H9 (cell line): ENCODE results near the gene GOLGA8S. TPM values are rescaled to one million over a fixed set of nuclear protein-coding genes. Genes with fewer than 3 reads are reported as not detected.
"Not testable (repeated sequence)": the region's sequence is repeated elsewhere in the genome, so short reads cannot be mapped to it uniquely, and the experiment has no call there.

Experiments
- DNase-seq: peaks from one replicate; pipeline ENCODE4 v3.0.0-alpha.2; 2017
- H2AFZ ChIP-seq: one replicate; pipeline ENCODE4 v1.6.1; 2013; ENCODE audit warnings: mild to moderate bottlenecking, low read length, control low read depth, moderate library complexity
- H2AK5ac ChIP-seq: 2 replicates; pipeline ENCODE4 v1.6.1; 2013; ENCODE audit warnings: low read length, control low read depth, mixed read lengths; ENCODE audit not compliant: insufficient read length
- H2BK120ac ChIP-seq: one replicate; pipeline ENCODE4 v1.6.1; 2013; ENCODE audit warnings: low read depth, mild to moderate bottlenecking, low read length, control low read depth, inconsistent platforms; ENCODE audit not compliant: poor library complexity, severe bottlenecking
- H2BK12ac ChIP-seq: 2 replicates; pipeline ENCODE4 v1.6.1; 2013; ENCODE audit warnings: low read length, control low read depth, mixed read lengths, low read depth; ENCODE audit not compliant: insufficient read length
- H2BK15ac ChIP-seq: 2 replicates; pipeline ENCODE4 v1.6.1; 2013; ENCODE audit warnings: low read depth, low read length, control low read depth
- H2BK20ac ChIP-seq: one replicate; pipeline ENCODE4 v1.6.1; 2013; ENCODE audit warnings: low read depth, mild to moderate bottlenecking, low read length, control low read depth, inconsistent platforms; ENCODE audit not compliant: poor library complexity, severe bottlenecking
- H2BK5ac ChIP-seq: 2 replicates; pipeline ENCODE4 v1.6.1; 2013; ENCODE audit warnings: low read length, control low read depth, mixed read lengths; ENCODE audit not compliant: insufficient read length
- H3K14ac ChIP-seq: 2 replicates; pipeline ENCODE4 v1.6.1; 2013; ENCODE audit warnings: low read length, control low read depth; ENCODE audit not compliant: insufficient read depth
- H3K18ac ChIP-seq: 2 replicates; pipeline ENCODE4 v1.6.1; 2013; ENCODE audit warnings: low read depth, mild to moderate bottlenecking, mixed read lengths, low read length, control low read depth; ENCODE audit not compliant: insufficient read length
- H3K23ac ChIP-seq: 2 replicates; pipeline ENCODE4 v1.6.1; 2013; ENCODE audit warnings: low read length, control low read depth, mixed read lengths, low read depth; ENCODE audit not compliant: insufficient read length
- H3K23me2 ChIP-seq: 2 replicates; pipeline ENCODE4 v1.6.1; 2013; ENCODE audit warnings: low read depth, mild to moderate bottlenecking, mixed read lengths, low read length, control low read depth; ENCODE audit not compliant: insufficient read length, poor library complexity, severe bottlenecking
- H3K27ac ChIP-seq: 2 replicates; pipeline ENCODE4 v1.5.1; 2013; ENCODE audit warnings: low read length, control low read depth, mixed read lengths, low read depth; ENCODE audit not compliant: insufficient read length
- H3K27me3 ChIP-seq: 2 replicates; pipeline ENCODE4 v1.6.1; 2013; ENCODE audit warnings: low read length, control low read depth, inconsistent platforms; ENCODE audit not compliant: insufficient read depth
- H3K4ac ChIP-seq: 2 replicates; pipeline ENCODE4 v1.6.1; 2013; ENCODE audit warnings: low read depth, mild to moderate bottlenecking, control low read depth, inconsistent platforms, low read length, moderate library complexity
- H3K4me1 ChIP-seq: 2 replicates; pipeline ENCODE4 v1.6.1; 2013; ENCODE audit warnings: low read length, control low read depth, inconsistent platforms; ENCODE audit not compliant: insufficient read depth
- H3K4me2 ChIP-seq: 2 replicates; pipeline ENCODE4 v1.6.1; 2013; ENCODE audit warnings: low read length, control low read depth, mixed read lengths; ENCODE audit not compliant: insufficient read length, insufficient read depth
- H3K56ac ChIP-seq: 2 replicates; pipeline ENCODE4 v1.6.1; 2013; ENCODE audit warnings: low read depth, mild to moderate bottlenecking, mixed read lengths, low read length, control low read depth; ENCODE audit not compliant: insufficient read length
- H3K79me1 ChIP-seq: 2 replicates; pipeline ENCODE4 v1.6.1; 2013; ENCODE audit warnings: low read depth, mild to moderate bottlenecking, moderate library complexity, low read length, control low read depth, inconsistent platforms; ENCODE audit not compliant: insufficient read depth, poor library complexity, severe bottlenecking
- H3K79me2 ChIP-seq: 2 replicates; pipeline ENCODE4 v1.6.1; 2013; ENCODE audit warnings: low read length, control low read depth, inconsistent platforms; ENCODE audit not compliant: insufficient read depth
- H3K9ac ChIP-seq: 2 replicates; pipeline ENCODE4 v1.6.1; 2013; ENCODE audit warnings: low read length, control low read depth, mixed read lengths; ENCODE audit not compliant: insufficient read length; ENCODE audit errors: extremely low read depth
- H3K9me3 ChIP-seq: one replicate; pipeline ENCODE4 v1.6.1; 2013; ENCODE audit warnings: low read depth, low read length, inconsistent platforms; ENCODE audit not compliant: control insufficient read depth
- H3T11ph ChIP-seq: one replicate; pipeline ENCODE4 v1.6.1; 2013; ENCODE audit warnings: mild to moderate bottlenecking, low read length, control low read depth, inconsistent platforms
- H4K20me1 ChIP-seq: one replicate; pipeline ENCODE4 v1.6.1; 2013; ENCODE audit not compliant: control insufficient read depth, insufficient read length, insufficient read depth
- H4K5ac ChIP-seq: 2 replicates; pipeline ENCODE4 v1.6.1; 2013; ENCODE audit warnings: low read depth, mild to moderate bottlenecking, mixed read lengths, low read length, control low read depth; ENCODE audit not compliant: insufficient read length
- H4K8ac ChIP-seq: replicated peaks from 2 replicates; pipeline ENCODE4 v1.6.1; 2013; ENCODE audit warnings: low read length, control low read depth, mixed read lengths, low read depth; ENCODE audit not compliant: insufficient read length
- H4K91ac ChIP-seq: 2 replicates; pipeline ENCODE4 v1.6.1; 2013; ENCODE audit warnings: low read depth, mild to moderate bottlenecking, moderate library complexity, mixed read lengths, low read length, control low read depth; ENCODE audit not compliant: insufficient read length
- H3K27ac Mint-ChIP-seq, 3 experiments: 2 replicates in 2 of 3; 3 replicates in 1 of 3; pipeline ENCODE4 v1.8.0; 2020 to 2021; ENCODE audit warnings: mixed read lengths in 3 of 3, mild to moderate bottlenecking in 1 of 3, moderate library complexity in 1 of 3
- H3K27me3 Mint-ChIP-seq: 2 replicates; pipeline ENCODE4 v1.8.0; 2021; ENCODE audit warnings: low read depth, mild to moderate bottlenecking, moderate library complexity, mixed read lengths
- H3K36me3 Mint-ChIP-seq, 3 experiments: 2 replicates in 2 of 3; 3 replicates in 1 of 3; pipeline ENCODE4 v1.8.0; 2020 to 2021; ENCODE audit warnings: low read depth in 3 of 3, mixed read lengths in 3 of 3; ENCODE audit not compliant: insufficient read depth in 1 of 3
- H3K4me1 Mint-ChIP-seq, 2 experiments: 2 replicates each; pipeline ENCODE4 v1.8.0; 2020; ENCODE audit warnings: mixed read lengths in 2 of 2
- H3K4me3 Mint-ChIP-seq, 2 experiments: 2 replicates in 1 of 2; 3 replicates in 1 of 2; pipeline ENCODE4 v1.8.0; 2020 to 2021; ENCODE audit warnings: mild to moderate bottlenecking in 2 of 2, mixed read lengths in 2 of 2, moderate library complexity in 1 of 2
- H3K9me3 Mint-ChIP-seq, 2 experiments: 2 replicates in 1 of 2; 3 replicates in 1 of 2; pipeline ENCODE4 v1.8.0; 2020; ENCODE audit warnings: mild to moderate bottlenecking in 2 of 2, mixed read lengths in 2 of 2, moderate library complexity in 1 of 2
- WGBS: extraction: QIAGEN DNeasy Blood & Tissue Kit; methylation state at CpG from one replicate; pipeline ENCODE4 v1.1.7; 2013; ENCODE audit warnings: missing lambda C conversion rate, low lambda C conversion rate, mixed read lengths; ENCODE audit not compliant: insufficient read length; ENCODE audit errors: extremely low coverage; 5-methylcytosine and 5-hydroxymethylcytosine counted together
- total RNA-seq: library from RNA; stranded (reverse); gene quantifications from 2 replicates; pipeline ENCODE4 v1.2.1, GENCODE V29; 2021
- TF ChIP-seq, protein P1 (sequence below): fragments of 200-600 bp; sonication (generic); conservative IDR thresholded peaks from 3 replicates; pipeline ENCODE4 v1.8.0; 2021; ENCODE audit warnings: antibody characterized with exemption, mild to moderate bottlenecking

Gene GOLGA8S
- total RNA-seq, 1 experiment from 2014 or later: 0.07 TPM

DNA sequence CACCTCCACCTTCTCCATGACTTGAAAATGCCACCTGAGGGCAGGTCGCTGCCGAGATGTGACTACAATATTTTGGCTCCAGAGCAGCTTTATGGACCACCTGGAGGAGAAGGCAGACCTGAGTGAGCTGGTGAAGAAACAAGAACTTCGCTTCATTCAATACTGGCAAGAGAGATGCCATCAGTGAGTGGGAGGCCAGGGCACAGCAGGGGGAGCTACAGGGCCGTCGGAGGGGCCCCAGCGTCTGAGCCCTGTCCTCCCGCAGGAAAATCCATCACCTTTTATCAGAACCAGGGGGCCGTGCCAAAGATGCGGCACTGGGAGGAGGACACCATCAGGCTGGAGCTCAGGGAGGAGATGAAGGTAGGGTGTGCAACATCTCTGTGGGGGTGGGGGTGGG, 9.7 kb downstream of the GOLGA8S start:
- H3K27ac ChIP-seq, H3K79me2 ChIP-seq, H3K4me3 Mint-ChIP-seq, H3K4me1 Mint-ChIP-seq, H3T11ph ChIP-seq, H3K4ac ChIP-seq, DNase-seq, H3K14ac ChIP-seq, H4K20me1 ChIP-seq, H4K5ac ChIP-seq, H3K27me3 ChIP-seq, H2BK20ac ChIP-seq, H3K4me2 ChIP-seq, H3K23ac ChIP-seq, H3K79me1 ChIP-seq, H3K9me3 ChIP-seq, H2BK5ac ChIP-seq, H3K56ac ChIP-seq, H3K27me3 Mint-ChIP-seq, H2BK12ac ChIP-seq, H3K36me3 Mint-ChIP-seq, H2AFZ ChIP-seq, H3K23me2 ChIP-seq, H3K9ac ChIP-seq, H4K91ac ChIP-seq, H3K9me3 Mint-ChIP-seq, H3K18ac ChIP-seq, H2BK120ac ChIP-seq, H3K27ac Mint-ChIP-seq, H3K4me1 ChIP-seq, H2BK15ac ChIP-seq, H2AK5ac ChIP-seq, H4K8ac ChIP-seq: not testable (repeated sequence)
- WGBS: no CpG with 5 or more reads among the region's 9 CpGs
- TF ChIP-seq, protein P1, sequence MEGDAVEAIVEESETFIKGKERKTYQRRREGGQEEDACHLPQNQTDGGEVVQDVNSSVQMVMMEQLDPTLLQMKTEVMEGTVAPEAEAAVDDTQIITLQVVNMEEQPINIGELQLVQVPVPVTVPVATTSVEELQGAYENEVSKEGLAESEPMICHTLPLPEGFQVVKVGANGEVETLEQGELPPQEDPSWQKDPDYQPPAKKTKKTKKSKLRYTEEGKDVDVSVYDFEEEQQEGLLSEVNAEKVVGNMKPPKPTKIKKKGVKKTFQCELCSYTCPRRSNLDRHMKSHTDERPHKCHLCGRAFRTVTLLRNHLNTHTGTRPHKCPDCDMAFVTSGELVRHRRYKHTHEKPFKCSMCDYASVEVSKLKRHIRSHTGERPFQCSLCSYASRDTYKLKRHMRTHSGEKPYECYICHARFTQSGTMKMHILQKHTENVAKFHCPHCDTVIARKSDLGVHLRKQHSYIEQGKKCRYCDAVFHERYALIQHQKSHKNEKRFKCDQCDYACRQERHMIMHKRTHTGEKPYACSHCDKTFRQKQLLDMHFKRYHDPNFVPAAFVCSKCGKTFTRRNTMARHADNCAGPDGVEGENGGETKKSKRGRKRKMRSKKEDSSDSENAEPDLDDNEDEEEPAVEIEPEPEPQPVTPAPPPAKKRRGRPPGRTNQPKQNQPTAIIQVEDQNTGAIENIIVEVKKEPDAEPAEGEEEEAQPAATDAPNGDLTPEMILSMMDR: peak; percentile 32; the same call in 1 of the 3 replicates
